Mononuclear cell (primary cell): ENCODE results near the gene NUDT14. TPM values are rescaled to one million over a fixed set of nuclear protein-coding genes. Genes with fewer than 3 reads are reported as not detected.

Experiments
- H3K27me3 ChIP-seq: 2 replicates; pipeline ENCODE4 v1.6.0; 2011; ENCODE audit warnings: low read length, control low read depth; ENCODE audit not compliant: insufficient read depth
- H3K4me1 ChIP-seq: 2 replicates; pipeline ENCODE4 v1.5.1; 2011; ENCODE audit warnings: mild to moderate bottlenecking, low read length, control low read depth; ENCODE audit not compliant: insufficient read depth
- H3K4me3 ChIP-seq: 2 replicates; pipeline ENCODE4 v1.5.1; 2011; ENCODE audit warnings: mild to moderate bottlenecking, low read length, moderate library complexity
- H3K9me3 ChIP-seq: 2 replicates; pipeline ENCODE4 v1.5.1; 2011; ENCODE audit warnings: low read depth, mild to moderate bottlenecking, control low read depth, low read length
- total RNA-seq: library from RNA; depleted of rRNA; stranded (reverse); fragments of >200 nt; gene quantifications from one replicate; pipeline ENCODE4 v1.2.3, GENCODE V29; 2012

Gene NUDT14
- total RNA-seq, 1 donor = 6.3 TPM

GRCh38 chr14:105195522-105196264 lies 14.6 kb upstream of the NUDT14 start:
- H3K4me3 ChIP-seq = no peak overlapping the region
- peaks cover 28% of the 10 kb centered on the region for H3K27me3 ChIP-seq
- peaks cover 30% of the 10 kb centered on the region for H3K4me1 ChIP-seq
- H3K9me3 ChIP-seq = no peaks in the 10 kb centered on the region

GRCh38 chr14:105195051-105195450 lies 13.9 kb upstream of the NUDT14 start:
- Histone ChIP-seq H3K4me3 (no peak overlapping the region), H3K27me3 (peaks cover 28% of the 10 kb centered on the region), H3K9me3 (no peaks in the 10 kb centered on the region), H3K4me1 (peaks cover 30% of the 10 kb centered on the region)

- H3K27me3 ChIP-seq = peaks cover 28% of the 10 kb centered on the region
- H3K4me1 ChIP-seq = peaks cover 30% of the 10 kb centered on the region
- no peak overlapping the region for H3K4me3 ChIP-seq
- no peaks in the 10 kb centered on the region for H3K9me3 ChIP-seq
Measured at GRCh38 chr14:105193916-105194782, 13.0 kb upstream of the NUDT14 start.

GRCh38 chr14:105192866-105193731 lies 12.0 kb upstream of the NUDT14 start:
- H3K4me3 ChIP-seq = no peak overlapping the region
- peaks cover 28% of the 10 kb centered on the region for H3K27me3 ChIP-seq
- no peaks in the 10 kb centered on the region for H3K9me3 ChIP-seq
- peaks cover 30% of the 10 kb centered on the region for H3K4me1 ChIP-seq

GRCh38 chr14:105187935-105188524 lies 6.9 kb upstream of the NUDT14 start:
- Histone ChIP-seq H3K4me1 (peaks cover 3% of the 10 kb centered on the region), H3K4me3 (no peak overlapping the region), H3K9me3 (no peaks in the 10 kb centered on the region), H3K27me3 (no peaks in the 10 kb centered on the region)

DNA sequence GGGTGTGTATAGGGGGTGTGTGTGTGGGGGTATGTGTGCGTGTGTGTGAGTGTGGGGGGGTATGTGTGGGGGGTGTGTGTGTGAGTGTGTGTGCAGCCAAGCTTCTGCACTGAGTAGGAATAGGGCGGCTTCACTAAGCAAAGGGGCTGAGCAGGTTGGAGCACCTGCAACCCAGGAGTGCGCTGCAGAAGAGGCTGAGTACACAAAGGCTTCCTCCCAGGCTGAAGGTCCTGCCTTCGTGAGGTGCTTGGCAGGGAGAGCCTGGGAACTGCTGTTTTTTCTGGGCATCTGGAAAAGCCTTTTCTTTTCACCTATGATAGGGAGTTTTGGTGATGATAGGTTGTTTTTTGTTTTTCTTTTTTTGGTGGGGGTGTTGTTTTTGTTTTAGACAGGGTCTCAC lies 6.0 kb upstream of the NUDT14 start:
- peaks cover 8% of the 10 kb centered on the region for H3K4me1 ChIP-seq

DNA sequence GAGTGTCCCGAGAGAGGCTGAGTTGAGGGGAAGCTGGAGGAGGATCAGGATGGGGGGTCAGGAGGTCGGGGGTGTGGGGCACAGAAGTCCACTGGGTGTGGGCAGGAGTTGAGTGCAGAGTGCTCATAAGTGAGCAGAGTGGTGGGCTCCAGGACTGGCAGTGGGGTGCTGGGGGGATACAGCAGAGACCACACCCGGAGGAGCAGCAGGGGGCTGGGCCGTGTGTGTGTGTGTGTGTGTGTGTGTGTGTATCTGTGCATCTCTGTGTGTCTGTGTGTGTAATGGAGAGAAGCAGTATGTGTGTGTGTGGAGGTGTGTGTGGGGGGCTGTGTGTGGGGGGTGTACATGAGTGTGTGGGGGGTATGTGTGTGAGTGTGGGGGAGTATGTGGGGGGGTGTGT lies 4.9 kb upstream of the NUDT14 start:
- Histone ChIP-seq H3K9me3 (no peaks in the 10 kb centered on the region), H3K4me3 (no peak overlapping the region), H3K27me3 (no peaks in the 10 kb centered on the region), H3K4me1 (peaks cover 13% of the 10 kb centered on the region)

More for the DNA sequence above, 6.0 kb upstream of the NUDT14 start:
- H3K27me3 ChIP-seq = no peaks in the 10 kb centered on the region
- no peak overlapping the region for H3K4me3 ChIP-seq
- H3K9me3 ChIP-seq = no peaks in the 10 kb centered on the region

DNA sequence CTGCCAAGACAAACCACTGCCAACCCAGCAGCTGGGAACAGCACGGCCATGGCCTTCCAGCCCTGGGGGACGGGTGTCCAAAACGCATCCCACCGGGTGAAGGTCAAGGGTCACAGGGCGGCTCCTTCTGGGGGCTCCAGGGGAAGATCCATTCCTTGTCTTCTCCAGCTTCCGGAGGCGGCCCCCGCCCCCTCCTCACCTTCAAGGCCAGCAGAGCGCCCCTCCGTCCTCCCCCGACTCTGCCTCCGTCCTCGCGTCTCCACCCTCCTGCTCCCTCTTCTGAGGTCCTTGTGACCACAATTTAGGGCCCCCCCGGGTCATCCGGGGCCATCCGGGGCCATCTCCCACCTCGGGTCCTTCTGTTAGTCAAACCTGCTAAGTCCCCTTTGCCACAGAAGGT lies 3.9 kb upstream of the NUDT14 start:
- H3K4me3 ChIP-seq = no peak overlapping the region
- no peaks in the 10 kb centered on the region for H3K27me3 ChIP-seq
- H3K4me1 ChIP-seq = peaks cover 20% of the 10 kb centered on the region
- no peaks in the 10 kb centered on the region for H3K9me3 ChIP-seq

DNA sequence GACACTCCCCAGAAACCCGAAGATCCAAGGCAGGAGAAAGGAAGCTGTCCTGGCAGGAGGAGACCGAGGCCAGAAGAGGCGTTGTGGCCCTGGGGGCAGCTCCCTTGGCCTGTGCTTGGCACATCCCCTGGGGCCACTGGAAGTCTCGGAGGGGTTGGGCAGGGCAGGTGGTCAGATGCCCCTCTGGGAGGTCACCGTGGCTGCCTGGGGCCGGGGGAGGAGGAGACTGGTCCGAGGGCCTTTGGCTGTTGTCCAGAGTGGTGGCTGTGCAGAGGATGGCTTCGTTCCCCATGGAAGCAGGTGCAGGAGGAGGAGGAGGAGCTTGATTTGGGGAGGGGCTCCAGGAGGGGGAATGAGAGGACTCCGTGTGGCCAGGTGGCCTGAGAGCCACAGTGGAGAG lies 3.3 kb upstream of the NUDT14 start:
- H3K27me3 ChIP-seq = no peaks in the 10 kb centered on the region
- H3K4me3 ChIP-seq = no peak overlapping the region
- peaks cover 20% of the 10 kb centered on the region for H3K4me1 ChIP-seq
- H3K9me3 ChIP-seq = no peaks in the 10 kb centered on the region

DNA sequence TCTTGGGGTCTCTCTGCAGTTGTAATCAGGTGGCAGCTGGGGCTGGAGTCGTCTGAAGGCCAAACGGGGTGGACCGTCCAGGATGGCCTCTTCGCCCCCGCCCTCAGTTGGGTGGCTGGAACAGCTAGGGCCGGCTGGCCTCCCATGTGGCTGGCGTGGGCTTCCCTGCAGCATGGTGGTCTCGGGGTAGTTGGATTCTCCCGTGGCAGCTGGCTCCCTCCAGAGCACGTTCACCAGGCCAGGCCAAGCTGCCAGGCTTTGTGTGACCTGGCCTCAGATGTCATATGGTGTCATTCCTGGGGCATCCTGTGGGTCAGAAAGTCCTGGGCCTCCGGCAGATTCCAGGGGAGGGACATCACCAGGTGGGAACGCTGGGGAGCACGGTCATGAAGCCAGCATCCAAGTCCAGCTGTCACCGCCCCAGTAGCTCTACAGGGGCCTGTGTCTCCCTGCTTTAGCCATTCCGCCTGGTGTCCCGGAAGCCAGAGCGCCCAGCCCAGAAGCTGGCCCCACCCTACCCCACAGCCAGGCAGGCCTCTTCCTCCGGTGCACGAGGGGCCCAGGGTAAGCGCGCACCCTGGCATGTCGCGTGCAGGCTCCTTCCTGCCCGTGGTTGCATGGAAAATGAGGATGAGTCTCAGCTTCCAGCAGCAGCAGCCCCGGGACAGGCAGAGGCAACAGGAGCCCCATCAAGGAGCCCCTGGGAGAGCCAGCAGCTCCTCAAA lies 1.3 kb upstream of the NUDT14 start:
- H3K27me3 ChIP-seq = no peaks in the 10 kb centered on the region
- H3K9me3 ChIP-seq = no peaks in the 10 kb centered on the region
- no peak overlapping the region for H3K4me3 ChIP-seq
- H3K4me1 ChIP-seq = peaks cover 20% of the 10 kb centered on the region

DNA sequence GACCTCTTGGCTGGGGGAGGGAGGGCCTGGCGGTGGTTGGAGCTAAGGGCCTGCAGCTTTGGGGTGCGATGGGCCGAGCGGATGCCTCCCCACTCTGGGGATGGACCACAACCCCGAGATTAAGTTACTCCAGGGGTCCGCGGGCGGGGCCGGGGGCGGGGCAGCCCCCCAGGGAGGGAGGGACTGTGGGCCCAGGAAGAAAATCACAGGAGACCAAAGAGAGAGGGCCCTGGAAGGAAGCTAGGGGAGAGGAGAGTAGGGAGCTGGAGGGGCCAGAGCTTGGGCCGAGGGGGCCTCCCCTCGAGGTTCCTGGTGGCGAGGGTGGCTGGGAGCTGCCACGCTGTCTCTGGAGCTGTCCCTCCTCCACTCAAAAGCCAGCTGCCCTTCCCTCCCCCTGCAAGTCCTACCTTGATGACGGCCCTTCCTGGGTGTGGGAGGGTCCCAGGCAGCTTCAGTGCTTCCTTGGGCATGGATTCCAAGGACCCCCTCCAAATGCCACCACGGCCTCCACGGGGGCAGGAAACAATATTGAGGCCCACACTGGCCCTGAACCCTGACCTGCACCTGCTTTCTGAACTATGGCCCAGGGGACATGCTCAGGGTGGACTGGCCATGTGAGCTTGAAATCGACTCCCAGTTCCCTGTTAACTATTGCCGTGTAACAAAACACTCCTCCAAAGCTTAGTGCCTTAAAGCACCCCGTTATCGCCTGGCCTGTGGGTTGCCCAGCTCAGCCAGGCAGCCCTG lies 610 bp upstream of the NUDT14 start:
- Histone ChIP-seq H3K27me3 (no peaks in the 10 kb centered on the region), H3K9me3 (no peaks in the 10 kb centered on the region), H3K4me3 (no peak overlapping the region), H3K4me1 (peaks cover 20% of the 10 kb centered on the region)

GRCh38 chr14:105179191-105179590 lies 1.9 kb downstream of the NUDT14 start:
- Histone ChIP-seq H3K9me3 (no peaks in the 10 kb centered on the region), H3K4me1 (peaks cover 38% of the 10 kb centered on the region)

GRCh38 chr14:105178868-105179140 lies 2.3 kb downstream of the NUDT14 start:
- Histone ChIP-seq H3K4me3 (no peak overlapping the region), H3K4me1 (peaks cover 41% of the 10 kb centered on the region), H3K9me3 (no peaks in the 10 kb centered on the region), H3K27me3 (no peaks in the 10 kb centered on the region)

More at GRCh38 chr14:105179191-105179590, 1.9 kb downstream of the NUDT14 start:
- Histone ChIP-seq H3K4me3 (no peak overlapping the region), H3K27me3 (no peaks in the 10 kb centered on the region)
